Panc1 (cell line): ENCODE data around the gene AKAP12. TPM values are rescaled to one million over a fixed set of nuclear protein-coding genes. Genes with fewer than 3 reads are reported as not detected.

Experiments used
- ATAC-seq: fragments of 200-7000 bp; cut with Tn5 transposase; 2 replicates; pipeline ENCODE4 v1.9.1; 2020; ENCODE audit warnings: mild to moderate bottlenecking, moderate library complexity
- BruUV-seq: library from RNA; stranded (reverse); fragments of 400-500 nt; replicated peaks from 2 replicates; lab custom pipeline; 2021; lab: Mats Ljungman, UMichigan
- CTCF ChIA-PET: fragments of 300-600 bp; sonication (Branson Sonifier 250); formaldehyde crosslinking; loops from one replicate; lab custom pipeline; 2022; ENCODE audit warnings: antibody characterized with exemption; lab: Charles Lee
- POLR2A ChIA-PET: fragments of 300-600 bp; sonication (Branson Sonifier 250); formaldehyde crosslinking; loops from one replicate; lab custom pipeline; 2022; ENCODE audit warnings: antibody characterized with exemption; lab: Charles Lee
- DNase-seq: peaks from one replicate; pipeline ENCODE4 v3.0.0-alpha.2; 2010; ENCODE audit warnings: low read depth, low spot score
- H3K27ac ChIP-seq: 2 replicates; pipeline ENCODE4 v1.5.1; 2011; ENCODE audit warnings: mild to moderate bottlenecking, low read length, inconsistent platforms
- H3K27me3 ChIP-seq: fragments of 200-500 bp; sonication (Bioruptor generic); 2 replicates; pipeline ENCODE4 v1.6.0; 2014; ENCODE audit warnings: low read length, inconsistent platforms; ENCODE audit not compliant: control insufficient read depth, insufficient read depth
- H3K36me3 ChIP-seq: fragments of 200-500 bp; sonication (Bioruptor generic); 2 replicates; pipeline ENCODE4 v1.5.1; 2014; ENCODE audit warnings: inconsistent platforms, mild to moderate bottlenecking, low read length, moderate library complexity; ENCODE audit not compliant: control insufficient read depth, insufficient read depth
- H3K4me1 ChIP-seq: 2 replicates; pipeline ENCODE4 v1.5.1; 2011; ENCODE audit warnings: inconsistent platforms, mild to moderate bottlenecking, low read length, moderate library complexity; ENCODE audit not compliant: control insufficient read depth, insufficient read depth
- H3K4me3 ChIP-seq, 2 experiments: 2 replicates each; pipeline ENCODE4 v1.5.1; 2011 to 2012; ENCODE audit warnings: low read depth in 2 of 2, low read length in 2 of 2, mild to moderate bottlenecking in 2 of 2, inconsistent platforms in 1 of 2, moderate library complexity in 1 of 2
- H3K9me3 ChIP-seq: fragments of 200-500 bp; sonication (Bioruptor generic); 2 replicates; pipeline ENCODE4 v1.5.1; 2014; ENCODE audit warnings: low read depth, mild to moderate bottlenecking, inconsistent platforms, low read length, moderate library complexity; ENCODE audit not compliant: control insufficient read depth, insufficient read depth
- CTCF ChIP-seq: fragments of 450-650 bp; IDR thresholded peaks from 2 replicates; pipeline ENCODE4 v1.5.1; 2017; ENCODE audit warnings: mild to moderate bottlenecking
- POLR2AphosphoS5 ChIP-seq: IDR thresholded peaks from 2 replicates; pipeline ENCODE4 v1.6.1; 2012; ENCODE audit warnings: mild to moderate bottlenecking, low read depth, low read length, moderate library complexity
- SIN3A ChIP-seq: IDR thresholded peaks from 2 replicates; pipeline ENCODE4 v1.6.1; 2012; ENCODE audit warnings: low read depth, mild to moderate bottlenecking, low read length, moderate library complexity, borderline replicate concordance; ENCODE audit not compliant: insufficient read depth
- TCF7L2 ChIP-seq: IDR thresholded peaks from 2 replicates; pipeline ENCODE4 v1.6.1; 2011; ENCODE audit warnings: mild to moderate bottlenecking, low read depth, low read length, inconsistent platforms
- in situ Hi-C: cut with HindIII; loops from 2 replicates; pipeline ENCODE4 v1.10.0; 2016; ENCODE audit warnings: low sequenced_read_pairs, low pct_unique_long_range_greater_than_20kb
- intact Hi-C: fragments of 100-400 bp; cut with micrococcal nuclease; formaldehyde crosslinking; loops from one replicate; pipeline ENCODE4 v1.10.0; 2022; ENCODE audit not compliant: unreplicated experiment
- total RNA-seq: library from RNA; stranded (reverse); gene quantifications from one replicate; pipeline ENCODE4 v1.2.1, GENCODE V29; 2021; ENCODE audit not compliant: unreplicated experiment
- TF ChIP-seq, protein P1 (sequence below), 2 experiments: IDR thresholded peaks; 2 replicates each; pipeline ENCODE4 v1.6.1; 2011 to 2012; ENCODE audit warnings: low read depth in 2 of 2, control low read depth in 1 of 2, low read length in 1 of 2, mild to moderate bottlenecking in 1 of 2, moderate library complexity in 1 of 2; ENCODE audit not compliant: insufficient read depth in 1 of 2

Gene AKAP12
- total RNA-seq, 1 experiment from 2014 or later = 267 TPM

DNA sequence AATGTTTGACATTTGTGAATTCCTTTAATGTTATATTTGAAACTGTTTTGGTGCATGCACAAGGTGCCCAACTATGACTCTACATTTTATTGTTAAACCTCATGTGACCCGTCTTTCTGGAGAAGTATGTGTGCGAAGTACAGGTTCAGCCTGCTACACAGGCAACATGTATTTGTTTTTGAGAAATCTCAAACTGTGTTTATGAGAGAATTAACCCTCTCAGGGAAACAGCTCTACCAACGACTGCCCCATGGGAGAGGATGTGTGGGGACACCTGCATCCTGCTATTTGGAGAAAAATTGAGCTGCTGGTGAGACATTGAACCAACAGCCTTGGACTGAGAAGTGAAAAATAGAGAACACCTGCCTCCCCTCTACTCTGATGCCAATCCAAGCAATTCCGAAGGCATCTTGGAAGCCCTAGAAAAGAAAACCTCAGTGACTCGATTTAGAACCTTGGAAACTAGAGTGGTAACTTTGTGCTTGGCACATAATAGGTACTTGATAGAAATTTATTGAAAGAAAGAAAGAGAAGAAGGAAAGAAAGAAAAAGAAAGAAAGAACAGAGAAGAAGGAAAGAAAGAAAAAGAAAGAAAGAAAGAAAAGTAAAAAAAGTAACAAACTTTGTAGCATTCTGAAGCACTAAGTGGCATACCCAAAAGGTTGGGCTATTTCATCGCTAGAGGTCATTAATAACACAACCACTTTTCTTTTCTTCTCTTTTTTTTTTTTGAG lies 2.9 kb upstream of the AKAP12 start:
- peaks cover 3% of the 10 kb centered on the region; the same call in 1 of the 2 replicates for H3K4me1 ChIP-seq
- in situ Hi-C loops (no loop called here), intact Hi-C loops (no loop called here)
- ChIA-PET POLR2A (no interaction called here), CTCF (no interaction called here)
- TF ChIP-seq SIN3A = no peak
- TF ChIP-seq CTCF = no peak
- no peak for TF ChIP-seq POLR2AphosphoS5
- TF ChIP-seq, protein P1, sequence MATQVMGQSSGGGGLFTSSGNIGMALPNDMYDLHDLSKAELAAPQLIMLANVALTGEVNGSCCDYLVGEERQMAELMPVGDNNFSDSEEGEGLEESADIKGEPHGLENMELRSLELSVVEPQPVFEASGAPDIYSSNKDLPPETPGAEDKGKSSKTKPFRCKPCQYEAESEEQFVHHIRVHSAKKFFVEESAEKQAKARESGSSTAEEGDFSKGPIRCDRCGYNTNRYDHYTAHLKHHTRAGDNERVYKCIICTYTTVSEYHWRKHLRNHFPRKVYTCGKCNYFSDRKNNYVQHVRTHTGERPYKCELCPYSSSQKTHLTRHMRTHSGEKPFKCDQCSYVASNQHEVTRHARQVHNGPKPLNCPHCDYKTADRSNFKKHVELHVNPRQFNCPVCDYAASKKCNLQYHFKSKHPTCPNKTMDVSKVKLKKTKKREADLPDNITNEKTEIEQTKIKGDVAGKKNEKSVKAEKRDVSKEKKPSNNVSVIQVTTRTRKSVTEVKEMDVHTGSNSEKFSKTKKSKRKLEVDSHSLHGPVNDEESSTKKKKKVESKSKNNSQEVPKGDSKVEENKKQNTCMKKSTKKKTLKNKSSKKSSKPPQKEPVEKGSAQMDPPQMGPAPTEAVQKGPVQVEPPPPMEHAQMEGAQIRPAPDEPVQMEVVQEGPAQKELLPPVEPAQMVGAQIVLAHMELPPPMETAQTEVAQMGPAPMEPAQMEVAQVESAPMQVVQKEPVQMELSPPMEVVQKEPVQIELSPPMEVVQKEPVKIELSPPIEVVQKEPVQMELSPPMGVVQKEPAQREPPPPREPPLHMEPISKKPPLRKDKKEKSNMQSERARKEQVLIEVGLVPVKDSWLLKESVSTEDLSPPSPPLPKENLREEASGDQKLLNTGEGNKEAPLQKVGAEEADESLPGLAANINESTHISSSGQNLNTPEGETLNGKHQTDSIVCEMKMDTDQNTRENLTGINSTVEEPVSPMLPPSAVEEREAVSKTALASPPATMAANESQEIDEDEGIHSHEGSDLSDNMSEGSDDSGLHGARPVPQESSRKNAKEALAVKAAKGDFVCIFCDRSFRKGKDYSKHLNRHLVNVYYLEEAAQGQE (IDR thresholded peaks at IDR 0.05; ENCODE audit: insufficient read depth in 1 of 2, low read depth in 2 of 2, low read length in 1 of 2) = no peak
- no peak for TF ChIP-seq TCF7L2
- BruUV-seq = no TSS peak
- no peak overlapping the region for H3K4me3 ChIP-seq
- ATAC-seq = no peak
- H3K27ac ChIP-seq = no peak overlapping the region
- H3K27me3 ChIP-seq = no peaks in the 10 kb centered on the region
- DNase-seq = no peak
- no peaks in the 10 kb centered on the region for H3K9me3 ChIP-seq
- H3K36me3 ChIP-seq = no peaks in the 10 kb centered on the region

GRCh38 chr6:151240036-151240685 lies 394 bp downstream of the AKAP12 start:
- intact Hi-C loops (no loop called here), in situ Hi-C loops (no loop called here)
- CTCF ChIA-PET = interaction anchor here (0.7 kb wide), 1 partner anchor 9 kb away, joined by 5 read pairs; no protein-coding TSS in a partner anchor
- no peaks in the 10 kb centered on the region for H3K9me3 ChIP-seq
- H3K27me3 ChIP-seq = no peaks in the 10 kb centered on the region
- POLR2A ChIA-PET = interaction anchor here (1.0 kb wide), 1 partner anchor 182 kb away, joined by 3 read pairs; no protein-coding TSS in a partner anchor
- H3K4me1 ChIP-seq = peaks cover 6% of the 10 kb centered on the region; the same call in 1 of the 2 replicates
- H3K36me3 ChIP-seq = no peaks in the 10 kb centered on the region
- ATAC-seq (peak; percentile 85), DNase-seq (no peak)
- peak overlapping the region; percentile 40 to 56 for H3K4me3 ChIP-seq
- TF ChIP-seq, protein P1 (IDR thresholded peaks at IDR 0.05; ENCODE audit: insufficient read depth in 1 of 2, low read depth in 2 of 2, low read length in 1 of 2) = no peak
- no peak for TF ChIP-seq SIN3A
- no peak for TF ChIP-seq TCF7L2
- TF ChIP-seq POLR2AphosphoS5 = no peak; the same call in 1 of the 2 replicates
- no TSS peak for BruUV-seq
- peak overlapping the region; percentile 1; the same call in 1 of the 2 replicates for H3K27ac ChIP-seq
